Activated T-cell treated with anti-CD3 and anti-CD28 coated beads, Interleukin-2, amount 50 U/mL, for 24 hours (primary cell): Measurements from ENCODE around the gene SH3TC2.

ENCODE experiments used
- DNase-seq: peaks from one replicate; pipeline ENCODE4 v3.0.0-alpha.2; 2020
- H3K27ac Mint-ChIP-seq: 2 replicates; pipeline ENCODE4 v1.8.0; 2020; ENCODE audit warnings: mild to moderate bottlenecking, mixed read lengths
- H3K27me3 Mint-ChIP-seq: 2 replicates; pipeline ENCODE4 v1.8.0; 2020; ENCODE audit warnings: mixed read lengths
- H3K36me3 Mint-ChIP-seq: 2 replicates; pipeline ENCODE4 v1.8.0; 2020; ENCODE audit warnings: low read depth, mixed read lengths
- H3K4me1 Mint-ChIP-seq: 2 replicates; pipeline ENCODE4 v1.8.0; 2020; ENCODE audit warnings: low read depth, mixed read lengths
- H3K4me3 Mint-ChIP-seq: 2 replicates; pipeline ENCODE4 v1.8.0; 2020; ENCODE audit warnings: mild to moderate bottlenecking, moderate library complexity, mixed read lengths
- H3K9me3 Mint-ChIP-seq: 2 replicates; pipeline ENCODE4 v1.8.0; 2020; ENCODE audit warnings: mixed read lengths

The SH3TC2 gene

GRCh38 chr5:148970876-148971275 is 92.0 kb downstream of the SH3TC2 start:
- Mint-ChIP-seq H3K9me3 (no peaks in the 10 kb centered on the region), H3K4me1 (no peaks in the 10 kb centered on the region), H3K4me3 (no peak overlapping the region), H3K27ac (no peak overlapping the region), H3K36me3 (no peaks in the 10 kb centered on the region), H3K27me3 (peaks cover 7% of the 10 kb centered on the region)
- DNase-seq, result no peak

GRCh38 chr5:148970228-148970627 is 92.6 kb downstream of the SH3TC2 start:
- Mint-ChIP-seq H3K36me3 (no peaks in the 10 kb centered on the region), H3K27ac (no peak overlapping the region), H3K4me3 (no peak overlapping the region), H3K9me3 (no peaks in the 10 kb centered on the region), H3K27me3 (peaks cover 7% of the 10 kb centered on the region), H3K4me1 (no peaks in the 10 kb centered on the region)
- no peak for DNase-seq

- no peaks in the 10 kb centered on the region for H3K4me1 Mint-ChIP-seq
- H3K27me3 Mint-ChIP-seq, result peaks cover 7% of the 10 kb centered on the region
- DNase-seq, result no peak
- no peak overlapping the region for H3K27ac Mint-ChIP-seq
- no peaks in the 10 kb centered on the region for H3K36me3 Mint-ChIP-seq
- no peak overlapping the region for H3K4me3 Mint-ChIP-seq
- H3K9me3 Mint-ChIP-seq, result no peaks in the 10 kb centered on the region
Observed at GRCh38 chr5:148969291-148969690, 93.6 kb downstream of the SH3TC2 start.

DNA sequence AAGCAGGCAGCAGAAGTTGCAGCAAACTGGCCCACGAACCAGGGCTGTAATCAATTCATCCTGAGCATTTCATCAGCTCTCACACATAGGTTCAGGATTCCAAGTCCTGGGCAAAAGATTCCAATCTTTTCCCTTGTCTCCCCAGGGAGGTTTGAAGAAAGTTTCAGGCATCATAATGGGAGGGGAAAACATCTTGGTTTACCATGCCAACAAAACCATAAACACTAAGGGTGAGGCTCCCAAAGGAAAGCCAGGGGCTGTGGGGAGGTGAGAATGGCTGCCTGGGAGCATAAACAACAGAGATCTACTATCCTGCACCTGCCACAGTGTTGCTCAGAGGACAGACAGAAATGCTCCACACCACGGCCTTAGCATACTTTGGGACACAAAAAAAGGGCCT is 94.6 kb downstream of the SH3TC2 start:
- DNase-seq, result no peak
- peaks cover 2% of the 10 kb centered on the region for H3K4me1 Mint-ChIP-seq
- peaks cover 3% of the 10 kb centered on the region for H3K27me3 Mint-ChIP-seq
- H3K27ac Mint-ChIP-seq, result no peak overlapping the region
- no peak overlapping the region for H3K4me3 Mint-ChIP-seq
- no peaks in the 10 kb centered on the region for H3K9me3 Mint-ChIP-seq
- no peaks in the 10 kb centered on the region for H3K36me3 Mint-ChIP-seq

GRCh38 chr5:148967783-148968182 is 95.1 kb downstream of the SH3TC2 start:
- no peaks in the 10 kb centered on the region for H3K9me3 Mint-ChIP-seq
- peaks cover 3% of the 10 kb centered on the region for H3K27me3 Mint-ChIP-seq

GRCh38 chr5:148966938-148967337 is 95.9 kb downstream of the SH3TC2 start:
- Mint-ChIP-seq H3K4me1 (peaks cover 2% of the 10 kb centered on the region), H3K36me3 (no peaks in the 10 kb centered on the region), H3K9me3 (no peaks in the 10 kb centered on the region), H3K4me3 (no peak overlapping the region), H3K27me3 (peaks cover 3% of the 10 kb centered on the region), H3K27ac (no peak overlapping the region)
- no peak for DNase-seq

More at GRCh38 chr5:148967783-148968182, 95.1 kb downstream of the SH3TC2 start:
- peaks cover 2% of the 10 kb centered on the region for H3K4me1 Mint-ChIP-seq
- no peak overlapping the region for H3K27ac Mint-ChIP-seq
- H3K36me3 Mint-ChIP-seq, result no peaks in the 10 kb centered on the region
- DNase-seq, result no peak
- no peak overlapping the region for H3K4me3 Mint-ChIP-seq

GRCh38 chr5:148966348-148966747 is 96.5 kb downstream of the SH3TC2 start:
- peaks cover 3% of the 10 kb centered on the region for H3K27me3 Mint-ChIP-seq
- no peak for DNase-seq

GRCh38 chr5:148965511-148966265 is 97.2 kb downstream of the SH3TC2 start:
- no peak overlapping the region for H3K4me3 Mint-ChIP-seq
- no peaks in the 10 kb centered on the region for H3K36me3 Mint-ChIP-seq
- no peak overlapping the region for H3K27ac Mint-ChIP-seq
- DNase-seq, result no peak
- H3K4me1 Mint-ChIP-seq, result peaks cover 2% of the 10 kb centered on the region
- no peaks in the 10 kb centered on the region for H3K9me3 Mint-ChIP-seq
- H3K27me3 Mint-ChIP-seq, result peaks cover 3% of the 10 kb centered on the region

More at GRCh38 chr5:148966348-148966747, 96.5 kb downstream of the SH3TC2 start:
- no peak overlapping the region for H3K4me3 Mint-ChIP-seq
- H3K9me3 Mint-ChIP-seq, result no peaks in the 10 kb centered on the region
- H3K27ac Mint-ChIP-seq, result no peak overlapping the region
- H3K36me3 Mint-ChIP-seq, result no peaks in the 10 kb centered on the region
- H3K4me1 Mint-ChIP-seq, result peaks cover 2% of the 10 kb centered on the region

DNA sequence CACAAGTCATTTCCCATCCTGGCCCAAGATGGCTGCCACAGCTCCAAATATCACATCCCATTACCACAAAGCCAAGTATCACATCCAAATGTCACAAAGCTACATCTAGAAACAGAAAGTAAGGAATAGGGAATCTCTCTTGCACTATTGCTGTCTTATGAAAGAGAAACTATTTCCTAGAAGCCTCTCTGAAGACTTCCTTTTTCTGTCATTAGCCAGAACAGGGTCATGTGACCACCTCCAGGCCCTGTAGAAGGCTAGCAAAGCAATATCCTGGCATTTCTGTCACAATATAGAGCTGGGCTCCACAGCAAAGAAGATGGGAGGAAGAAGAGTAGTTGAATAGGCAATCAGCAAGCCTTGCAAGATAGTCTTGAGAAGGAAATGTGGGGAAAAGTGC is 99.2 kb downstream of the SH3TC2 start:
- Mint-ChIP-seq H3K27ac (no peak overlapping the region), H3K36me3 (no peaks in the 10 kb centered on the region), H3K9me3 (no peaks in the 10 kb centered on the region), H3K4me1 (peaks cover 2% of the 10 kb centered on the region), H3K4me3 (no peak overlapping the region), H3K27me3 (peaks cover 6% of the 10 kb centered on the region)
- DNase-seq, result no peak

DNA sequence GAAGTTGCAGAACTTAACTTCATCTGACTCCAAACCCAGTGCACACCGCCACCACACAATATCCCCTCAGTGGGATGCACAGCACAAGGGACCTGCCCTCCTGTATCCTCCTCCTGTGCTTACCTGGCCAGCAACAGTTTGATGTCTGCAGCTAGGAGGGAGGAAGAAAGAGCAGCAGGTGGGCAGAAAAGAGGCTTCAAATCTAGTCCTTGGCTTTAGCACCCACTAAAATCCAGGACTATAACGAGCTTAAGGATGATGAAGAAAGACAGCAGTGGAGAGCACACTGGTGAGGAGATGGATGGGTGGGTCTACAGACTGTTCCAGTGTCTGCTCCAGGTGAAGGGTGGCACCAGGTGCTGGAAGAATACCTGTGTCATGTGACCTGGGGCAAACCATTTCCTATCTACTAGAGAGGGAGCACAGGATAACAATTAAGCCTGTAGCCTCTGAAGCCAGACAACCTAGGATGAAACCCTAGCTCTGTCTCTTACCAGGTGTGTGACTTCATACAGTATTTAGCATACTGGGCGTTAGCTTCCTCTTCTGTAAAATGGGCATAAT is 100.0 kb downstream of the SH3TC2 start:
- peaks cover 2% of the 10 kb centered on the region for H3K4me1 Mint-ChIP-seq
- no peaks in the 10 kb centered on the region for H3K9me3 Mint-ChIP-seq
- no peaks in the 10 kb centered on the region for H3K36me3 Mint-ChIP-seq
- H3K27me3 Mint-ChIP-seq, result peaks cover 6% of the 10 kb centered on the region
- DNase-seq, result no peak
- no peak overlapping the region for H3K27ac Mint-ChIP-seq
- H3K4me3 Mint-ChIP-seq, result no peak overlapping the region

DNA sequence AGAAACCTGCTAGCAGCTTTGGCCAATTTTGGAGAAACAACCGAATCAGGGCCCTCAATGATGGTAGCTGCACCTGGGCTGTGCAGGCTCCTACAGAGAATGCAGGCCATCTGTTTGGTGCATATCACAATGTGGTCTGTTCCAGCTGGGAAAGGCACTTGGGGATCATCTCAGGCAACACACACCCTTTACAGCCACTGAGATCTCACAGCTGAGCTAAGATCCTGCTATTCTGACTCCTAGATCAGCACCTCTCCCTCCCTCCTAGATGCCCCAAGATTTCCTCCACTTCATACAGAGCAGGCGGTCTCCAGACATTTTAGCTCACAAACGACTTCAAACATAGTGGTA is 100.7 kb downstream of the SH3TC2 start:
- Mint-ChIP-seq H3K27me3 (peaks cover 6% of the 10 kb centered on the region), H3K4me3 (no peak overlapping the region), H3K4me1 (peaks cover 2% of the 10 kb centered on the region), H3K36me3 (no peaks in the 10 kb centered on the region), H3K27ac (no peak overlapping the region), H3K9me3 (no peaks in the 10 kb centered on the region)
- no peak for DNase-seq

- Mint-ChIP-seq H3K27me3 (peaks cover 4% of the 10 kb centered on the region), H3K4me3 (no peak overlapping the region), H3K27ac (no peak overlapping the region), H3K36me3 (no peaks in the 10 kb centered on the region), H3K4me1 (peaks cover 2% of the 10 kb centered on the region), H3K9me3 (no peaks in the 10 kb centered on the region)
- DNase-seq, result no peak
Observed at GRCh38 chr5:148961261-148962199, 101.3 kb downstream of the SH3TC2 start.

GRCh38 chr5:148960070-148960769 is 102.6 kb downstream of the SH3TC2 start:
- Mint-ChIP-seq H3K4me1 (peaks cover 2% of the 10 kb centered on the region), H3K27me3 (peaks cover 2% of the 10 kb centered on the region), H3K9me3 (no peaks in the 10 kb centered on the region), H3K27ac (no peak overlapping the region), H3K36me3 (no peaks in the 10 kb centered on the region), H3K4me3 (no peak overlapping the region)
- no peak for DNase-seq

- no peaks in the 10 kb centered on the region for H3K9me3 Mint-ChIP-seq
- peaks cover 2% of the 10 kb centered on the region for H3K27me3 Mint-ChIP-seq
- no peaks in the 10 kb centered on the region for H3K4me1 Mint-ChIP-seq
- H3K4me3 Mint-ChIP-seq, result no peak overlapping the region
- peak; percentile 54 for DNase-seq
- no peak overlapping the region for H3K27ac Mint-ChIP-seq
- no peaks in the 10 kb centered on the region for H3K36me3 Mint-ChIP-seq
Observed at GRCh38 chr5:148957591-148958202, 105.2 kb downstream of the SH3TC2 start.
